Smooth muscle cell of trachea (primary cell): ENCODE measurements around the gene ATOX1. TPM values are rescaled to one million over a fixed set of nuclear protein-coding genes. Genes with fewer than 3 reads are reported as not detected.

Source experiments
- total RNA-seq: library from RNA; depleted of rRNA; stranded (reverse); fragments of >200 nt; gene quantifications from 2 replicates; pipeline ENCODE4 v1.2.1, GENCODE V29; 2014

ATOX1 gene, protein sequence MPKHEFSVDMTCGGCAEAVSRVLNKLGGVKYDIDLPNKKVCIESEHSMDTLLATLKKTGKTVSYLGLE
- 85.2 and 99.6 TPM in 2 replicates for total RNA-seq

DNA sequence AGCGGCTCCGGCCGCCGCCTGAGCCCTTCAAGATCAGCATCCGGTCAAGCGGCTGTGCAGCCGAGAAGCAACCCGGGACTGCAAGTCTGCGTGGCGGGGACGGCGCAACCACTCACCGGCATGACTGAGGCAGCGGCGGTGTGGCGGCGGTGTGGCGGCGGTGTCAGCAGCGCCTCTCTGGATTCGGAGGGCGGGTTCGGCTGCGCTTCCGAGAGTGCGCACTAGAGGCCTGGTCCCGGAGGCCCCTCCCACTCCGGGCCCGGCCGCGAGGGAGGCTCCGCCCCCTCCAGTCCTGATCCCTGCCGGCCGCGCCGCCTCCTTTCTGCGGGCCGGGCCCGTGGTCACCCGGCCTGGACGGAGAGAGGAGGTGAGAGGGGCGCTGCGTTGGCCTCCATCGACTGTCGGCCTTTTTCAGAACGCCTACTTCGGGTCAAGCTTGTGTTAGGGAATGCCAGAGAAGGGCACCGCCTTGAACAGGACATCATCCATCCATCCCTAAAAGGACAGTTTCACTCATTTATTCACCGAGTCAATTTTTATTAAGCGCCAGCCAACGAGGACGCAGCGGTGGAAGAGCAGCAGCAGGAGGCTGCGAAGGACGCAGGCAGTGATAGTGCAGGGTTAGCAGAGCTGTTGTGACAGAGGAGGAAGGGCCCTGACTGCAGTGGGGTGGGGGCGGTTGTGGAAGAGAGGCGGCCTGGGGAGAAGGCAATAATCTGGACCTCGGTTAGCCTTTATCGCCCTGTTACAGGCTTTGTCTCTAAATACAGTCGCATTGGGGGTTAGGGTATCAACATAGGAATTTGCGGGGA lies at the start of gene ATOX1:
Gene ATOX1, minus strand, starts transcription at position 202 of the 812 bp plus-strand sequence. Its CDS starts 80 bp downstream, at position 122.

DNA sequence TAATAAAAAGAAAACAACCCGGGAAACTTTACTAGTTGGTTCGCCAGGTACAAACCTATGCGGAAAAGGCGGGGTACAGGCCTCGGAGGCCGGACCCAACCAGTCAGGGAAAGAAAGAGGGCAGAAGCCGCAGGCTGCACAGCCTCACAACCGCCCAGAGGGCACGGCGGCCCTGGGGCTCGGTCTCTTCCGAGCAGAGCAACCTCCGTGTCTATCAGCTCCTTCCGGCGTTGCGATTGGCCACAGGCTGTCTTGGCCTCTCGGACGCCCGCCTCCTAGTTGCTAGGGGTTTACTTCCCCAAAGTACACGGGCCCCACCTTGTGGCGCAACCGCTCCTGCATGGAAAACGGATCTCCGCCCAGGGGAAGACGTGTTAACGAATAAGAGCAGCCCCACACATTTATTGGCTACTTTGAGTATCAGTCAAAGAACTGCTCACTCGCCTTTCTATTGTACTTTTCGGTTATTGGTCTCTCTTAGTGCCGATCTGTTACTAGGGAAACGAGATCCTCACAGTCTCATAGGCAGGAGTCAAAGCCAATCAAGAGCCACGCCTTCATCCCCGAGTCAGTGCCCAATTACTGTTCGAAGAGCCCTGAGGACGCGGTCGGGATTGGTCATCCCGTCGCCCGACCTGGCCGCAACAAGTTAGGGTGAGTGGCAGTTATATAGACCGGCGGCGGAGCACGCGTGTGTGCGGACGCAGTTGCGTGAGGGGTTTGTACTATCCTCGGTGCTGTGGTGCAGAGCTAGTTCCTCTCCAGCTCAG lies 13.0 kb upstream of the ATOX1 start, which contains the start of gene G3BP1:
Gene G3BP1, plus strand, starts transcription at position 696 of the 770 bp plus-strand sequence. CDS start 14,667 bp downstream, outside the sequence.

Other genes starting within 250 kb of the ATOX1 start
- gene FAT2, start 167.3 kb downstream of the ATOX1 start, total RNA-seq: under 0.01 and 0.58 TPM in 2 replicates
- 525 and 1,480 TPM in 2 replicates for gene SPARC, start 71.7 kb downstream of the ATOX1 start, total RNA-seq
- 151 and 191 TPM in 2 replicates for gene G3BP1, start 13.3 kb upstream of the ATOX1 start, total RNA-seq
- not detected in 2 replicates for gene GLRA1, start 166.2 kb upstream of the ATOX1 start, total RNA-seq